Right lobe of liver (tissue), 6 donors: ENCODE measurements around the gene TRIO. TPM values are rescaled to one million over a fixed set of nuclear protein-coding genes. Genes with fewer than 3 reads are reported as not detected.

Experiments used
- ATAC-seq, 4 donors: fragments of 200-7000 bp; cut with Tn5 transposase; one replicate each; pipeline ENCODE4 v1.9.1; 2020; ENCODE audit warnings: mild to moderate bottlenecking in 4 of 4, moderate library complexity in 4 of 4
- DNase-seq, 3 donors: peaks; one replicate each; pipeline ENCODE4 v3.0.0-alpha.2; 2020
- H3K27ac ChIP-seq, 3 donors: fragments of 200-600 bp; one replicate each; pipeline ENCODE4 v1.8.0; 2022
- H3K27me3 ChIP-seq, 2 donors: fragments of 200-600 bp; one replicate each; pipeline ENCODE4 v1.8.0; 2022
- H3K36me3 ChIP-seq, 4 donors: fragments of 200-600 bp; sonication (generic) in 1 of 4; one replicate each; pipeline versions ENCODE4 v1.5.1 to v1.8.0; 2017 to 2022; ENCODE audit warnings: control low read depth in 1 of 4
- H3K4me1 ChIP-seq, 4 donors: fragments of 200-600 bp; sonication (generic) in 1 of 4; one replicate each; pipeline versions ENCODE4 v1.5.1 to v1.8.0; 2017 to 2022; ENCODE audit warnings: control low read depth in 1 of 4
- H3K4me3 ChIP-seq, 3 donors: fragments of 200-600 bp; one replicate each; pipeline ENCODE4 v1.8.0; 2022
- H3K9me3 ChIP-seq, 4 donors: fragments of 200-600 bp; sonication (generic) in 1 of 4; one replicate each; pipeline versions ENCODE4 v1.5.1 to v1.8.0; 2017 to 2022; ENCODE audit warnings: control low read depth in 1 of 4
- CTCF ChIP-seq, 4 donors: fragments of 200-600 bp in 3 of 4; fragments of 450-650 bp in 1 of 4; IDR thresholded peaks; one replicate each; pipeline versions ENCODE4 v1.5.1 to v1.8.0; 2016 to 2022; ENCODE audit warnings: antibody characterized with exemption in 4 of 4, mild to moderate bottlenecking in 2 of 4
- POLR2A ChIP-seq: fragments of 450-650 bp; IDR thresholded peaks from one replicate; pipeline ENCODE4 v1.6.1; 2017; ENCODE audit warnings: antibody characterized with exemption, mild to moderate bottlenecking
- WGBS: methylation state at CpG from one replicate; pipeline ENCODE4 v1.1.6; 2018; ENCODE audit warnings: low coverage, low lambda C conversion rate; ENCODE audit not compliant: insufficient coverage; ENCODE audit errors: missing lambda C conversion rate; 5-methylcytosine and 5-hydroxymethylcytosine counted together
- intact Hi-C, 2 donors: fragments of 100-400 bp; cut with DNase I; formaldehyde crosslinking; loops; one replicate each; pipeline versions ENCODE4 v1.11.2 to v1.14.1; 2022
- total RNA-seq, 6 experiments: library from RNA; depleted of rRNA in 2 of 6; stranded (reverse); fragments of >200 nt in 2 of 6; fragmentation: NEBNext Ultra II Directional in 3 of 6; extraction: Animal tissue kit (Norgen Biotek cat#: 25700) in 3 of 6; gene quantifications; one replicate each; pipeline versions ENCODE4 v1.1.0 to v1.2.4, GENCODE V29; 2016 to 2023
- donor health status: DM: no; HTN: yes; CAD: no.
- donor health status: DM: no; HTN: no; CAD: no.
- donor health status: DM: no; HTN: no; CAD: no.
- donor health status: DM: no; HTN: yes; CAD: no.
- donor health status: DM: no; HTN: yes; CAD: no.

Gene TRIO
- total RNA-seq, 6 experiments from 2014 or later: 34.7 to 63.5 (median 50.2) TPM

DNA sequence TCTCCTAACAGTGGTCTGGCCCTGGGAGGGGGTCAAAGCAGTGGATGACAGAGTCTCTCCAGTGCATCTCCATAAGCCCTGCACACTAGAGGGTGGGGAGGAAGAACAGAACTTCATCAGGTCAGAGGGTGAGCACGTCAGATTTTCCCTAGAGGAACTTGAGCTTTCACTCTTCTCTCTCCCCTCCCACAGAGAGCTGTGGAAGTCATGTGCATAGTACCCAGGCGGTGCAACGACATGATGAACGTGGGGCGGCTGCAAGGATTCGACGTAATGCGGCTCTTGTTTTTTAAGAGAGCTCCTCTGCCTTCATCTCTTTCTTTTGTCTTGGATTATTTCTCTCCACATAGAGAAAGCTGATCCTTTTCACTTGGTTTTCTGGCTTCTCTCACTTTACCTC, 338.2 kb downstream of the TRIO start:
- ATAC-seq (peak in 1 of 4 donors; percentile 23), DNase-seq (no peak)
- intact Hi-C loops: no loop called here
- Histone ChIP-seq H3K9me3 (no peaks in the 10 kb centered on the region), H3K4me1 (no peaks in the 10 kb centered on the region), H3K27ac (no peak overlapping the region), H3K36me3 (peaks cover 10 to 62% (median 23%) of the 10 kb centered on the region in 4 donors), H3K27me3 (no peaks in the 10 kb centered on the region), H3K4me3 (no peak overlapping the region)
- 82% methylated on average over 6 of the region's 8 CpGs for WGBS
- TF ChIP-seq POLR2A (no peak), CTCF (IDR thresholded peaks at IDR 0.05) (no peak)

DNA sequence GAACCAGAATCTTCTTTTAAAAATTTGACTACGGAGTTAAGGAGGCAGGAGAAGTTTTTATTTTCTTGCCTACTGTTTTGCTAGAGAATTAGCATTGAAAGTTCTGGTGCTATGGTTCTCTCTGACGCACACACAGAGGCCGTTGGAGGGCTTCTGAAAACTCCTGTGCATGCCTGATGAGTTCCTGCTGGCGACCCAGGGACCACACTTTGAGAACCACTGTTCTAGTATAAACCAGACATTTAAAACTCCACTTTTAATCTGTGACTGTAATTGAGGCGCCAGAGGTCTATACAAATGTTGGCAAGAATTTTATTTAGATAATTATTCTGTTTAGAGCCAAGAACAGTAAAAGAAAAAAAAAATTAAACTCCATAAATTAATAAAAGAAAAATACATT, 338.9 kb downstream of the TRIO start:
- H3K4me1 ChIP-seq: no peaks in the 10 kb centered on the region
- no peak overlapping the region for H3K4me3 ChIP-seq
- no peak for TF ChIP-seq POLR2A
- no peak for TF ChIP-seq CTCF (IDR thresholded peaks at IDR 0.05)
- intact Hi-C loops: no loop called here
- WGBS: 88% methylated on average over 5 of the region's 5 CpGs
- DNase-seq (no peak), ATAC-seq (no peak)
- H3K9me3 ChIP-seq: no peaks in the 10 kb centered on the region
- peaks cover 10 to 58% (median 23%) of the 10 kb centered on the region in 4 donors for H3K36me3 ChIP-seq
- no peaks in the 10 kb centered on the region for H3K27me3 ChIP-seq
- no peak overlapping the region for H3K27ac ChIP-seq

- intact Hi-C loops: no loop called here
- Histone ChIP-seq H3K4me3 (no peak overlapping the region), H3K27ac (no peak overlapping the region), H3K9me3 (no peaks in the 10 kb centered on the region), H3K36me3 (peaks cover 10 to 54% (median 19%) of the 10 kb centered on the region in 4 donors), H3K27me3 (no peaks in the 10 kb centered on the region), H3K4me1 (no peaks in the 10 kb centered on the region)
- WGBS: 100% methylated on average over 1 of the region's 16 CpGs
- DNase-seq (no peak), ATAC-seq (peak in 3 of 4 donors; percentile 26 to 32 (median 32))
- TF ChIP-seq POLR2A (no peak), CTCF (IDR thresholded peaks at IDR 0.05) (no peak)
Measured at GRCh38 chr5:14483504-14484157, 340.5 kb downstream of the TRIO start.

GRCh38 chr5:14486486-14486885, 343.3 kb downstream of the TRIO start:
- DNase-seq (no peak), ATAC-seq (no peak)
- intact Hi-C loops: no loop called here
- Histone ChIP-seq H3K9me3 (no peaks in the 10 kb centered on the region), H3K4me3 (no peak overlapping the region), H3K4me1 (no peaks in the 10 kb centered on the region), H3K27ac (no peak overlapping the region), H3K36me3 (peaks cover 0 to 48% (median 20%) of the 10 kb centered on the region in 4 donors), H3K27me3 (no peaks in the 10 kb centered on the region)
- WGBS: 100% methylated on average over 3 of the region's 5 CpGs
- TF ChIP-seq POLR2A (no peak), CTCF (IDR thresholded peaks at IDR 0.05) (no peak)
